ENCODE data around the gene ST3GAL6. TPM values are rescaled to one million over a fixed set of nuclear protein-coding genes. Genes with fewer than 3 reads are reported as not detected.

The ST3GAL6 gene
- total and polyA plus RNA-seq, 2 of the 4 experiments (the other 2 are of a cell fraction), result 0.36 to 0.99 TPM

DNA sequence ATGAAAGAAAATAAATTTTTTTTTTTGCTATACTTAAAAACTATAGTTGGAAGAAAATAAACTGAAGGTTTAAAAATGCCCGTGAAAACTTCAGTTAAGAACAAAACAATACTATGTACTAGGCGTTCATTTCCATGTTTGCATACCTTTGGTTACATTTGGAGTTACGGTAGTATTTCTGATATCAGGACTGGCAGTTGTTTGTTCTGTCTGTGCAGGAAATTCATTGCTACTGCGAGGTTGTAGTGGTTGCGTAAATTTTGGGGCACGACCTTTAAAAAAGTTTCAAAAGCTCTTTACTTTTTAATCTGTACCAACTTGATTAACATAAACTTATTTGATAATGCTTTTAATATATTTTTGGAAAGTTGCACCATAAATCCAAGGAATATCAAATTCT, 47.9 kb downstream of the ST3GAL6 start:
- Histone ChIP-seq H3K79me1 (ENCODE audit: low read depth in 1 of 2, low read length in 2 of 2) (peaks cover 12 to 18% of the 10 kb centered on the region in 2 experiments; a peak in 3 of 4 replicates), H3K4me3 (ENCODE audit: insufficient read depth, low read depth, low read length) (no peak overlapping the region), H2AK5ac (ENCODE audit: low read depth, low read length) (no peak overlapping the region), H3K9ac (ENCODE audit: low read depth, low read length) (no peak overlapping the region), H3K4me1 (ENCODE audit: control insufficient read depth, insufficient read depth, low read length) (0 out of 2 replicates have a peak, but pooled peaks cover 2% of the 10 kb centered on the region), H3K9me3 (ENCODE audit: control insufficient read depth, insufficient read depth, low read length) (no peaks in the 10 kb centered on the region), H3K4me2 (ENCODE audit: low read depth, low read length) (no peak overlapping the region), H4K5ac (ENCODE audit: low read depth, low read length) (no peak overlapping the region), H3K14ac (replicated peaks; ENCODE audit: low read depth, low read length) (no peak overlapping the region), H4K8ac (ENCODE audit: low read depth in 2 of 2, low read length in 2 of 2) (no peak overlapping the region), H3K9me1 (ENCODE audit: insufficient read depth, low read length) (0 out of 2 replicates have a peak, but pooled peaks cover 3% of the 10 kb centered on the region), H4K91ac (ENCODE audit: insufficient read depth, low read depth, low read length) (no peak overlapping the region), H3K23ac (ENCODE audit: low read depth, low read length) (no peak overlapping the region), H3K27me3 (ENCODE audit: control insufficient read depth, insufficient read depth, low read length) (no peaks in the 10 kb centered on the region), H2AFZ (replicated peaks; ENCODE audit: low read length, poor library complexity) (no peak overlapping the region), H3K4ac (ENCODE audit: low read depth, low read length) (no peak overlapping the region), H3K36me3 (ENCODE audit: control insufficient read depth, insufficient read depth, low read length) (peaks cover 23% of the 10 kb centered on the region), H2BK15ac (ENCODE audit: low read depth, low read length) (no peak overlapping the region), H2BK120ac (ENCODE audit: low read depth, low read length) (no peak overlapping the region), H2AK9ac (replicated peaks; ENCODE audit: low read depth, low read length, poor library complexity) (no peak overlapping the region), H2BK20ac (ENCODE audit: low read depth, low read length) (no peak overlapping the region), H3K56ac (ENCODE audit: extremely low read depth, insufficient read depth, low read length) (no peak overlapping the region), H3K18ac (ENCODE audit: low read depth, low read length) (no peak overlapping the region), H4K20me1 (ENCODE audit: insufficient read depth, low read length) (peaks cover 5% of the 10 kb centered on the region; the same call in 1 of the 2 replicates), H3K27ac (ENCODE audit: insufficient read depth, low read length) (no peak overlapping the region), H2BK5ac (ENCODE audit: low read depth, low read length, poor library complexity, severe bottlenecking) (no peak overlapping the region)
- WGBS, 2 experiments (ENCODE audit: extremely low coverage in 2 of 2, insufficient read length in 1 of 2), result no CpG with 5 or more reads among the region's 6 CpGs
- DNase-seq (no peak), ATAC-seq (ENCODE audit: low read depth) (no peak)
- TF ChIP-seq, protein P1, sequence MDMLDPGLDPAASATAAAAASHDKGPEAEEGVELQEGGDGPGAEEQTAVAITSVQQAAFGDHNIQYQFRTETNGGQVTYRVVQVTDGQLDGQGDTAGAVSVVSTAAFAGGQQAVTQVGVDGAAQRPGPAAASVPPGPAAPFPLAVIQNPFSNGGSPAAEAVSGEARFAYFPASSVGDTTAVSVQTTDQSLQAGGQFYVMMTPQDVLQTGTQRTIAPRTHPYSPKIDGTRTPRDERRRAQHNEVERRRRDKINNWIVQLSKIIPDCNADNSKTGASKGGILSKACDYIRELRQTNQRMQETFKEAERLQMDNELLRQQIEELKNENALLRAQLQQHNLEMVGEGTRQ (IDR thresholded peaks at IDR 0.05; ENCODE audit: low read depth, low read length), result no peak
- no peak for TF ChIP-seq POLR2A (IDR thresholded peaks at IDR 0.05; ENCODE audit: low read depth, low read length)
- no peak for TF ChIP-seq CHD1 (IDR thresholded peaks at IDR 0.05; ENCODE audit: low read depth, low read length)
- TF ChIP-seq SMC3 (IDR thresholded peaks at IDR 0.05; ENCODE audit: low read depth, low read length), result no peak
- TF ChIP-seq NFE2L2 (IDR thresholded peaks at IDR 0.05; ENCODE audit: low read depth, low read length), result no peak
- no peak for TF ChIP-seq FOS (IDR thresholded peaks at IDR 0.05; ENCODE audit: low read depth, low read length)
- no peak for TF ChIP-seq MXI1 (IDR thresholded peaks at IDR 0.05; ENCODE audit: borderline replicate concordance, low read depth, low read length)
- TF ChIP-seq CEBPB (IDR thresholded peaks at IDR 0.05; ENCODE audit: low read depth, low read length), result no peak
- TF ChIP-seq BHLHE40 (IDR thresholded peaks at IDR 0.05; ENCODE audit: low read depth, low read length), result no peak
- TF ChIP-seq, protein P2, sequence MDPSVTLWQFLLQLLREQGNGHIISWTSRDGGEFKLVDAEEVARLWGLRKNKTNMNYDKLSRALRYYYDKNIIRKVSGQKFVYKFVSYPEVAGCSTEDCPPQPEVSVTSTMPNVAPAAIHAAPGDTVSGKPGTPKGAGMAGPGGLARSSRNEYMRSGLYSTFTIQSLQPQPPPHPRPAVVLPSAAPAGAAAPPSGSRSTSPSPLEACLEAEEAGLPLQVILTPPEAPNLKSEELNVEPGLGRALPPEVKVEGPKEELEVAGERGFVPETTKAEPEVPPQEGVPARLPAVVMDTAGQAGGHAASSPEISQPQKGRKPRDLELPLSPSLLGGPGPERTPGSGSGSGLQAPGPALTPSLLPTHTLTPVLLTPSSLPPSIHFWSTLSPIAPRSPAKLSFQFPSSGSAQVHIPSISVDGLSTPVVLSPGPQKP (IDR thresholded peaks at IDR 0.05; ENCODE audit: borderline replicate concordance, low read depth, low read length), result no peak
- no peak for TF ChIP-seq MAFK (IDR thresholded peaks at IDR 0.05; ENCODE audit: low read depth, low read length)
- no peak for TF ChIP-seq RCOR1 (IDR thresholded peaks at IDR 0.05; ENCODE audit: insufficient replicate concordance, low read length)
- TF ChIP-seq RAD21 (IDR thresholded peaks at IDR 0.05; ENCODE audit: low read length), result no peak
- no peak for TF ChIP-seq RFX5 (IDR thresholded peaks at IDR 0.05; ENCODE audit: low read depth, low read length)
- intact Hi-C loops (cut with micrococcal nuclease), result no loop called here
- dilution Hi-C loops (cut with HindIII; ENCODE audit: low sequenced_read_pairs, unreplicated experiment), result no loop called here
- BruUV-seq (replicated peaks), result no TSS peak
- POLR2A ChIA-PET (ENCODE audit: unreplicated experiment), result no interaction called here
- in situ Hi-C loops (cut with MboI; ENCODE audit: low sequenced_read_pairs), result loop anchor here (5.0 to 10.0 kb wide), 2 partner anchors 209 to 944 kb away; no protein-coding TSS in a partner anchor
- CTCF ChIA-PET, result interaction anchor here (0.6 kb wide), 1 partner anchor 853 kb away, joined by 4 read pairs; no protein-coding TSS in a partner anchor

Measured in IMR-90 (cell line).